SK-N-SH (cell line): Measurements from ENCODE around the gene MCRIP2. TPM values are rescaled to one million over a fixed set of nuclear protein-coding genes. Genes with fewer than 3 reads are reported as not detected.

Experiments used
- CTCF ChIA-PET: fragments of 300-600, 350-600 bp; formaldehyde crosslinking; extraction: SDS; loops from one replicate; lab custom pipeline; 2021; lab: Yijun Ruan, JAX
- POLR2A ChIA-PET: fragments of 350-600 bp; sonication (Branson Sonifier 250); formaldehyde crosslinking; extraction: SDS; loops from one replicate; lab custom pipeline; 2020; ENCODE audit warnings: antibody characterized with exemption, inconsistent platforms; lab: Yijun Ruan, JAX
- DNase-seq: peaks from one replicate; pipeline ENCODE4 v3.0.0; 2012
- H2AFZ ChIP-seq: fragments of 200-600 bp; sonication (generic); 2 replicates; pipeline ENCODE4 v1.8.1; 2016; ENCODE audit warnings: antibody characterized with exemption, mild to moderate bottlenecking, low read depth
- H3F3A ChIP-seq: fragments of 200-600 bp; sonication (generic); replicated peaks from 2 replicates; pipeline ENCODE3; 2016; ENCODE audit warnings: antibody characterized with exemption, mild to moderate bottlenecking; ENCODE audit not compliant: insufficient read depth
- H3K27ac ChIP-seq, 2 experiments: fragments of 200-500 bp in 1 of 2; fragments of 200-600 bp in 1 of 2; sonication (Bioruptor generic) in 1 of 2; sonication (generic), shearing (Covaris generic) in 1 of 2; 2 replicates each; pipeline versions ENCODE4 v1.5.1 to v1.6.1; 2014 to 2016; ENCODE audit warnings: low read depth in 2 of 2, inconsistent platforms in 1 of 2, low read length in 1 of 2, mild to moderate bottlenecking in 1 of 2, mixed read lengths in 1 of 2
- H3K27me3 ChIP-seq: fragments of 200-600 bp; sonication (generic), shearing (Covaris generic); 2 replicates; pipeline ENCODE4 v1.6.1; 2016; ENCODE audit warnings: mixed run types; ENCODE audit not compliant: insufficient read depth
- H3K36me3 ChIP-seq, 2 experiments: fragments of 200-500 bp in 1 of 2; fragments of 200-600 bp in 1 of 2; sonication (Bioruptor generic) in 1 of 2; sonication (generic) in 1 of 2; replicated peaks in 1 of 2; 2 replicates each; pipeline versions ENCODE3 to v1.5.1; 2014 to 2016; ENCODE audit warnings: low read length in 1 of 2, mild to moderate bottlenecking in 1 of 2; ENCODE audit not compliant: insufficient read depth in 2 of 2, control insufficient read depth in 1 of 2
- H3K4me1 ChIP-seq, 2 experiments: fragments of 200-500 bp in 1 of 2; fragments of 200-600 bp in 1 of 2; sonication (Bioruptor generic) in 1 of 2; sonication (generic), shearing (Covaris generic) in 1 of 2; 2 replicates each; pipeline versions ENCODE4 v1.5.1 to v1.6.1; 2014 to 2016; ENCODE audit warnings: low read depth in 1 of 2, low read length in 1 of 2, mixed run types in 1 of 2; ENCODE audit not compliant: insufficient read depth in 2 of 2, control insufficient read depth in 1 of 2
- H3K4me2 ChIP-seq: fragments of 200-600 bp; sonication (generic), shearing (Covaris generic); 2 replicates; pipeline ENCODE4 v1.6.1; 2017; ENCODE audit warnings: mixed run types
- H3K4me3 ChIP-seq, 2 experiments: fragments of 200-500 bp in 1 of 2; fragments of 200-600 bp in 1 of 2; sonication (Bioruptor generic) in 1 of 2; sonication (generic), shearing (Covaris generic) in 1 of 2; 2 replicates each; pipeline versions ENCODE4 v1.5.1 to v1.8.1; 2014 to 2016; ENCODE audit warnings: low read depth in 2 of 2, inconsistent platforms in 1 of 2, low read length in 1 of 2, mild to moderate bottlenecking in 1 of 2, mixed read lengths in 1 of 2, moderate library complexity in 1 of 2
- H3K79me2 ChIP-seq: fragments of 200-600 bp; sonication (generic); 2 replicates; pipeline ENCODE4 v1.8.1; 2017; ENCODE audit warnings: mild to moderate bottlenecking; ENCODE audit not compliant: insufficient read depth
- H3K9ac ChIP-seq: fragments of 200-600 bp; sonication (generic); 2 replicates; pipeline ENCODE4 v1.6.1; 2017; ENCODE audit warnings: mixed run types
- H3K9me2 ChIP-seq: fragments of 200-600 bp; sonication (generic); 2 replicates; pipeline ENCODE4 v1.6.1; 2017; ENCODE audit warnings: mixed run types
- H3K9me3 ChIP-seq: fragments of 200-600 bp; sonication (generic); 2 replicates; pipeline ENCODE4 v1.6.1; 2017; ENCODE audit warnings: mixed run types, mild to moderate bottlenecking, moderate library complexity
- H4K20me1 ChIP-seq: fragments of 200-600 bp; sonication (generic); 2 replicates; pipeline ENCODE4 v1.6.1; 2017; ENCODE audit warnings: mild to moderate bottlenecking, mixed run types; ENCODE audit not compliant: insufficient read depth
- CHD2 ChIP-seq: fragments of 150-350 bp; IDR thresholded peaks from 2 replicates; pipeline ENCODE4 v1.6.1; 2018; ENCODE audit warnings: low read length; ENCODE audit not compliant: partially characterized antibody
- EP300 ChIP-seq, 2 experiments: IDR thresholded peaks; 2 replicates each; pipeline versions ENCODE4 v1.4.0 to v1.6.1; 2012; ENCODE audit warnings: borderline replicate concordance in 1 of 2, low read depth in 1 of 2, low read length in 1 of 2
- FOSL2 ChIP-seq: IDR thresholded peaks from 2 replicates; pipeline ENCODE4 v1.4.0; 2012; ENCODE audit warnings: low read depth, mild to moderate bottlenecking, moderate library complexity, borderline replicate concordance
- FOXJ3 ChIP-seq: sonication (generic); formaldehyde crosslinking; IDR thresholded peaks from 2 replicates; pipeline ENCODE4 v1.5.1; 2020; ENCODE audit warnings: mild to moderate bottlenecking, missing genetic modification reagents
- GABPA ChIP-seq: IDR thresholded peaks from 2 replicates; pipeline ENCODE4 v1.4.0; 2012; ENCODE audit warnings: low read depth, mild to moderate bottlenecking
- GATA2 ChIP-seq: sonication (generic); formaldehyde crosslinking; IDR thresholded peaks from 2 replicates; pipeline ENCODE4 v1.5.0; 2020; ENCODE audit warnings: mild to moderate bottlenecking, missing genetic modification reagents
- IRF3 ChIP-seq: fragments of 150-350 bp; IDR thresholded peaks from 2 replicates; pipeline ENCODE4 v1.6.1; 2016; ENCODE audit warnings: mild to moderate bottlenecking, low read depth, low read length
- MAX ChIP-seq: IDR thresholded peaks from 2 replicates; pipeline ENCODE4 v1.4.0; 2012; ENCODE audit warnings: low read depth
- MXI1 ChIP-seq: IDR thresholded peaks from 2 replicates; pipeline ENCODE4 v1.6.1; 2012; ENCODE audit warnings: mild to moderate bottlenecking, low read depth, low read length, improper control_type of control experiment
- NRF1 ChIP-seq: IDR thresholded peaks from 2 replicates; pipeline ENCODE4 v1.6.1; 2012; ENCODE audit warnings: low read depth, mild to moderate bottlenecking, low read length
- PBX3 ChIP-seq: IDR thresholded peaks from 2 replicates; pipeline ENCODE4; 2012
- POLR2AphosphoS5 ChIP-seq: IDR thresholded peaks from 2 replicates; pipeline ENCODE4 v1.6.1; 2012; ENCODE audit warnings: low read depth, low read length
- RCOR1 ChIP-seq: fragments of 150-350 bp; IDR thresholded peaks from 2 replicates; pipeline ENCODE4 v1.6.1; 2017; ENCODE audit warnings: antibody characterized with exemption, low read length
- RXRA ChIP-seq: IDR thresholded peaks from 2 replicates; pipeline ENCODE4 v1.4.0; 2012; ENCODE audit warnings: low read depth, mild to moderate bottlenecking, borderline replicate concordance
- SIN3A ChIP-seq: IDR thresholded peaks from 2 replicates; pipeline ENCODE4 v1.6.1; 2012; ENCODE audit warnings: low read depth, mild to moderate bottlenecking, low read length, moderate library complexity, borderline replicate concordance
- TAF1 ChIP-seq: IDR thresholded peaks from 2 replicates; pipeline ENCODE4 v1.6.1; 2012; ENCODE audit warnings: low read depth, mild to moderate bottlenecking, low read length, moderate library complexity, borderline replicate concordance
- TCF12 ChIP-seq: IDR thresholded peaks from 2 replicates; pipeline ENCODE4 v1.4.0; 2012
- TEAD4 ChIP-seq: IDR thresholded peaks from 2 replicates; pipeline ENCODE4 v1.4.0; 2012; ENCODE audit warnings: mild to moderate bottlenecking, borderline replicate concordance; ENCODE audit not compliant: insufficient read depth
- USF1 ChIP-seq: IDR thresholded peaks from 2 replicates; pipeline ENCODE4 v1.4.0; 2012; ENCODE audit warnings: low read depth, borderline replicate concordance
- USF2 ChIP-seq: fragments of 150-350 bp; IDR thresholded peaks from 2 replicates; pipeline ENCODE4 v1.6.1; 2017; ENCODE audit warnings: antibody characterized with exemption, low read length, low read depth, borderline replicate concordance
- YY1 ChIP-seq: IDR thresholded peaks from 2 replicates; pipeline ENCODE4 v1.4.0; 2012; ENCODE audit warnings: low read depth, mild to moderate bottlenecking
- ZBTB33 ChIP-seq: IDR thresholded peaks from 2 replicates; pipeline ENCODE4 v1.4.0; 2012; ENCODE audit warnings: low read depth, borderline replicate concordance
- WGBS: methylation state at CpG from one replicate; pipeline ENCODE4 v1.1.6; 2017; ENCODE audit warnings: low lambda C conversion rate; 5-methylcytosine and 5-hydroxymethylcytosine counted together
- polyA plus RNA-seq, 3 experiments: library from polyadenylated mRNA; depleted of rRNA; stranded (reverse); fragments of >200 nt; gene quantifications; 2 replicates each; pipeline ENCODE4 v1.2.3, GENCODE V29; 2012

The MCRIP2 gene
- polyA plus RNA-seq (2012; rRNA removed): 34.0 and 36.9 TPM in 2 replicates
- polyA plus RNA-seq (2012; cell fraction: cytosol; rRNA removed): 14.2 and 20.8 TPM in 2 replicates
- polyA plus RNA-seq (2012; cell fraction: nucleus; rRNA removed): 40.2 and 60.8 TPM in 2 replicates

GRCh38 chr16:641326-642188, at the start of gene MCRIP2:
MCRIP2 (plus strand) TSS chr16:641828; CDS start chr16:641992, 164 bp downstream.
- Histone ChIP-seq H3K4me2 (peak within 1 kb of the TSS; percentile 86), H3F3A (peaks cover 13% of the 10 kb centered on the region), H2AFZ (peak within 1 kb of the TSS; percentile 82), H3K36me3 (no peaks in the 10 kb centered on the region), H3K27ac (peak within 1 kb of the TSS in 1 of 2 experiments; percentile 83; a peak in 1 of 4 replicates), H3K9me2 (no peaks in the 10 kb centered on the region), H3K9me3 (no peaks in the 10 kb centered on the region), H3K4me3 (peak within 1 kb of the TSS; percentile 73 to 76), H3K79me2 (peaks cover 11% of the 10 kb centered on the region; the same call in 1 of the 2 replicates), H3K9ac (peak within 1 kb of the TSS; percentile 83), H4K20me1 (no peaks in the 10 kb centered on the region), H3K4me1 (peaks cover 6 to 32% of the 10 kb centered on the region in 2 experiments; a peak in 2 of 4 replicates), H3K27me3 (no peaks in the 10 kb centered on the region)
- peak; percentile 93 for DNase-seq
- CTCF ChIA-PET: interaction anchor here (0.6 to 1.0 kb wide), 3 partner anchors 15 to 39 kb away, joined by 3 read pairs; partner anchors contain the start of gene STUB1
- POLR2A ChIA-PET: interaction anchor here (1.0 to 1.9 kb wide), 2 partner anchors 11 to 38 kb away, joined by 4 read pairs; no protein-coding TSS in a partner anchor
- WGBS: 0% methylated on average over 20 of the region's 81 CpGs
- no peak; the same call in 1 of the 2 replicates for TF ChIP-seq USF1
- TF ChIP-seq NRF1: peak; percentile 60
- TF ChIP-seq SIN3A: peak; percentile 67; the same call in 1 of the 2 replicates
- TF ChIP-seq TAF1: peak; percentile 67
- TF ChIP-seq POLR2AphosphoS5: peak; percentile 88
- TF ChIP-seq FOXJ3: no peak
- no peak for TF ChIP-seq CHD2
- TF ChIP-seq RXRA: no peak
- TF ChIP-seq IRF3: no peak
- no peak for TF ChIP-seq GATA2 (CRISPR knock-in tag)
- TF ChIP-seq MXI1: peak; percentile 64
- peak; percentile 66; the same call in 1 of the 2 replicates for TF ChIP-seq YY1
- no peak for TF ChIP-seq TCF12
- no peak for TF ChIP-seq FOSL2
- no peak for TF ChIP-seq RCOR1
- TF ChIP-seq TEAD4: no peak
- no peak for TF ChIP-seq USF2
- no peak for TF ChIP-seq GABPA
- no peak for TF ChIP-seq PBX3
- no peak for TF ChIP-seq ZBTB33
- no peak for TF ChIP-seq EP300 (IDR thresholded peaks at IDR 0.05; ENCODE audit: borderline replicate concordance in 1 of 2, low read depth in 1 of 2, low read length in 1 of 2)
- TF ChIP-seq MAX: peak; percentile 81; the same call in 1 of the 2 replicates
